Esophagus muscularis mucosa (tissue), 3 donors: ENCODE results near the gene NAE1.

ENCODE experiments used
- POLR2A ChIP-seq: fragments of 450-650 bp; IDR thresholded peaks from one replicate; pipeline ENCODE4 v1.6.1; 2017; ENCODE audit warnings: antibody characterized with exemption, moderate library complexity, mild to moderate bottlenecking, low read depth
- TF ChIP-seq, protein P1 (sequence below), 3 experiments: fragments of 200-600 bp in 2 of 3; fragments of 450-650 bp in 1 of 3; sonication (generic) in 2 of 3; IDR thresholded peaks; one replicate each; pipeline ENCODE4 v1.5.1; 2017 to 2019; ENCODE audit warnings: antibody characterized with exemption in 3 of 3, mild to moderate bottlenecking in 2 of 3, moderate library complexity in 1 of 3

DNA sequence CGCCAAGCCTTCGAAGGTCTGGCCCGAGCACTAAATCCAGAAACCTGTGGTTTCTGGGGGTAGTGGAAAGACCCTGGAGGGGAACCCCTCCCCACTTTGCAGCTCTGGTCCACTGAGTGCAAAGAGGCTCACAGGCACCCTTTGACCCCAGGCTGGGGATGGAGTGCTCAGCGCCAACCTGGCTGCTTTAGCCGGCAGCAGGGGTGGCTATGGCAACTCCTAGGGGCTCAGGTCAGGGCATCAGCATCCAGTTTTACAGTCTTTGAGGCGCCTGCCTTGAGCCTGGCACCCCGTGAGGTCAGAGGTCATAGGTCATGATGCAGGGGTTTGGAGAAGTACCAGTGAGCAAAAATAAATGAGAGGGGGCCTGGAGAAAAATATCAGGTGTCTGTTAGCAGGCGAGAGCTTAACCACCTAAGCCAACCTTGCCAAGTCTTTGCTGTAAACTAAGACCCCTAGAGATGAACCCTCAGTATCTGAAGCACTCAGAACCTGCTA lies 31.3 kb upstream of the NAE1 start:
- no peak for TF ChIP-seq POLR2A
- TF ChIP-seq, protein P1, sequence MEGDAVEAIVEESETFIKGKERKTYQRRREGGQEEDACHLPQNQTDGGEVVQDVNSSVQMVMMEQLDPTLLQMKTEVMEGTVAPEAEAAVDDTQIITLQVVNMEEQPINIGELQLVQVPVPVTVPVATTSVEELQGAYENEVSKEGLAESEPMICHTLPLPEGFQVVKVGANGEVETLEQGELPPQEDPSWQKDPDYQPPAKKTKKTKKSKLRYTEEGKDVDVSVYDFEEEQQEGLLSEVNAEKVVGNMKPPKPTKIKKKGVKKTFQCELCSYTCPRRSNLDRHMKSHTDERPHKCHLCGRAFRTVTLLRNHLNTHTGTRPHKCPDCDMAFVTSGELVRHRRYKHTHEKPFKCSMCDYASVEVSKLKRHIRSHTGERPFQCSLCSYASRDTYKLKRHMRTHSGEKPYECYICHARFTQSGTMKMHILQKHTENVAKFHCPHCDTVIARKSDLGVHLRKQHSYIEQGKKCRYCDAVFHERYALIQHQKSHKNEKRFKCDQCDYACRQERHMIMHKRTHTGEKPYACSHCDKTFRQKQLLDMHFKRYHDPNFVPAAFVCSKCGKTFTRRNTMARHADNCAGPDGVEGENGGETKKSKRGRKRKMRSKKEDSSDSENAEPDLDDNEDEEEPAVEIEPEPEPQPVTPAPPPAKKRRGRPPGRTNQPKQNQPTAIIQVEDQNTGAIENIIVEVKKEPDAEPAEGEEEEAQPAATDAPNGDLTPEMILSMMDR (IDR thresholded peaks at IDR 0.05): no peak
